HepG2 (cell line): ENCODE measurements around the gene EPHA1. TPM values are rescaled to one million over a fixed set of nuclear protein-coding genes. Genes with fewer than 3 reads are reported as not detected.

Experiments
- AFF4 ChIP-seq: sonication (generic); formaldehyde crosslinking; IDR thresholded peaks from 2 replicates; pipeline ENCODE4 v1.4.0; 2020; ENCODE audit warnings: missing genetic modification reagents
- ETS1 ChIP-seq: sonication (generic); formaldehyde crosslinking; IDR thresholded peaks from 2 replicates; pipeline ENCODE4 v1.4.0; 2020; ENCODE audit warnings: missing genetic modification reagents
- HDAC2 ChIP-seq: sonication (generic); formaldehyde crosslinking; IDR thresholded peaks from 2 replicates; pipeline ENCODE4 v1.4.0; 2020; ENCODE audit warnings: missing genetic modification reagents
- KLF16 ChIP-seq, 2 experiments: sonication (generic) in 1 of 2; formaldehyde crosslinking in 1 of 2; IDR thresholded peaks; 2 replicates each; pipeline versions ENCODE4 v1.6.1 to v1.8.0; 2016 to 2023; ENCODE audit warnings: missing genetic modification reagents in 2 of 2, missing compliant biosample characterization in 1 of 2
- RFX3 ChIP-seq: IDR thresholded peaks from 2 replicates; pipeline ENCODE4 v1.6.1; 2016; ENCODE audit warnings: missing biosample characterization, missing genetic modification reagents
- SOX13 ChIP-seq, 3 experiments: fragments of 450-650 bp in 1 of 3; sonication (generic) in 1 of 3; formaldehyde crosslinking in 1 of 3; IDR thresholded peaks in 2 of 3; conservative IDR thresholded peaks in 1 of 3; 2 replicates each; pipeline versions ENCODE4 v1.5.0 to v1.6.1; 2016 to 2020; ENCODE audit warnings: antibody characterized with exemption in 1 of 3, mild to moderate bottlenecking in 1 of 3, missing compliant biosample characterization in 1 of 3, missing genetic modification reagents in 1 of 3, moderate library complexity in 1 of 3
- SP5 ChIP-seq: IDR thresholded peaks from 2 replicates; pipeline ENCODE4 v1.6.1; 2016; ENCODE audit warnings: low read depth, borderline replicate concordance
- SRF ChIP-seq: IDR thresholded peaks from 2 replicates; pipeline ENCODE4 v1.6.1; 2011; ENCODE audit warnings: mild to moderate bottlenecking, low read depth, low read length, moderate library complexity
- THAP9 ChIP-seq: sonication (generic); formaldehyde crosslinking; IDR thresholded peaks from 2 replicates; pipeline ENCODE4; 2020; ENCODE audit warnings: missing genetic modification reagents, mild to moderate bottlenecking, borderline replicate concordance
- ZFP90 ChIP-seq: sonication (generic); formaldehyde crosslinking; IDR thresholded peaks from 2 replicates; pipeline ENCODE4 v1.8.0; 2022; ENCODE audit warnings: missing genetic modification reagents, mild to moderate bottlenecking, inconsistent platforms, borderline replicate concordance
- ZNF225 ChIP-seq: sonication (generic); formaldehyde crosslinking; IDR thresholded peaks from 2 replicates; pipeline ENCODE4 v1.4.0; 2020; ENCODE audit warnings: mild to moderate bottlenecking, missing genetic modification reagents
- ZNF296 ChIP-seq: sonication (generic); formaldehyde crosslinking; conservative IDR thresholded peaks from 2 replicates; pipeline ENCODE4 v1.5.0; 2020; ENCODE audit warnings: mild to moderate bottlenecking, missing genetic modification reagents
- ZNF496 ChIP-seq: sonication (generic); formaldehyde crosslinking; IDR thresholded peaks from 2 replicates; pipeline ENCODE4 v1.8.1; 2023; ENCODE audit warnings: mild to moderate bottlenecking, moderate library complexity, missing genetic modification reagents; ENCODE audit not compliant: insufficient replicate concordance
- ZNF501 ChIP-seq: sonication (generic); formaldehyde crosslinking; IDR thresholded peaks from 2 replicates; pipeline ENCODE4 v1.5.1; 2020; ENCODE audit warnings: mild to moderate bottlenecking, moderate library complexity, missing genetic modification reagents
- ZNF670 ChIP-seq: sonication (generic); formaldehyde crosslinking; IDR thresholded peaks from 2 replicates; pipeline ENCODE4 v1.8.0; 2022; ENCODE audit warnings: mild to moderate bottlenecking, missing genetic modification reagents, borderline replicate concordance
- ZNF746 ChIP-seq: sonication (generic); formaldehyde crosslinking; IDR thresholded peaks from 2 replicates; pipeline ENCODE4 v1.8.0; 2022; ENCODE audit warnings: mild to moderate bottlenecking, missing genetic modification reagents
- polyA plus RNA-seq, 8 experiments: library from polyadenylated mRNA; depleted of rRNA in 3 of 8; stranded (reverse) in 7 of 8; unstranded in 1 of 8; fragments of >200 nt; fragmentation: Illumina TruSeq in 4 of 8; extraction: Trizol in 4 of 8; gene quantifications; 2 replicates each; pipeline versions ENCODE4 v1.2.1 to v1.2.3, GENCODE V29; 2011 to 2016; ENCODE audit warnings: low read depth in 4 of 8, missing spikeins in 1 of 8, mixed read lengths in 1 of 8; ENCODE audit not compliant: insufficient read depth in 1 of 8
- total RNA-seq, 5 experiments: library from RNA; depleted of rRNA; stranded (reverse); fragments of >200 nt; fragmentation: Illumina TruSeq; extraction: Trizol; gene quantifications; 2 replicates each; pipeline ENCODE4 v1.2.3, GENCODE V29; 2016; ENCODE audit warnings: low read depth in 1 of 5
- TF ChIP-seq, protein P1 (sequence below): sonication (generic); formaldehyde crosslinking; IDR thresholded peaks from 2 replicates; pipeline ENCODE4 v1.5.1; 2020; ENCODE audit warnings: mild to moderate bottlenecking, moderate library complexity, missing genetic modification reagents

EPHA1 gene
- total and polyA plus RNA-seq, 2 of the 13 experiments (the other 11 are each of a cell fraction or from before 2014, with no cell fraction given): 4.6 to 17.1 TPM

GRCh38 chr7:143395187-143396149, 13.2 kb downstream of the EPHA1 start (continued):
- TF ChIP-seq THAP9 (CRISPR knock-in tag): no peak
- 0 out of 2 replicates have a peak, but pooled peaks have one; percentile 52 for TF ChIP-seq ETS1
- 0 out of 2 replicates have a peak, but pooled peaks have one; percentile 22 for TF ChIP-seq SP5 (CRISPR knock-in tag)
- no peak; the same call in 1 of the 2 replicates for TF ChIP-seq ZNF670 (CRISPR knock-in tag)
- peak; percentile 29; the same call in 1 of the 2 replicates for TF ChIP-seq ZNF501 (CRISPR knock-in tag)
- no peak for TF ChIP-seq ZNF496 (CRISPR knock-in tag)
- TF ChIP-seq ZNF296: peak; percentile 78; the same call in 1 of the 2 replicates
- TF ChIP-seq, protein P1, sequence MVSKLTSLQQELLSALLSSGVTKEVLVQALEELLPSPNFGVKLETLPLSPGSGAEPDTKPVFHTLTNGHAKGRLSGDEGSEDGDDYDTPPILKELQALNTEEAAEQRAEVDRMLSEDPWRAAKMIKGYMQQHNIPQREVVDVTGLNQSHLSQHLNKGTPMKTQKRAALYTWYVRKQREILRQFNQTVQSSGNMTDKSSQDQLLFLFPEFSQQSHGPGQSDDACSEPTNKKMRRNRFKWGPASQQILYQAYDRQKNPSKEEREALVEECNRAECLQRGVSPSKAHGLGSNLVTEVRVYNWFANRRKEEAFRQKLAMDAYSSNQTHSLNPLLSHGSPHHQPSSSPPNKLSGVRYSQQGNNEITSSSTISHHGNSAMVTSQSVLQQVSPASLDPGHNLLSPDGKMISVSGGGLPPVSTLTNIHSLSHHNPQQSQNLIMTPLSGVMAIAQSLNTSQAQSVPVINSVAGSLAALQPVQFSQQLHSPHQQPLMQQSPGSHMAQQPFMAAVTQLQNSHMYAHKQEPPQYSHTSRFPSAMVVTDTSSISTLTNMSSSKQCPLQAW (CRISPR knock-in tag): 0 out of 2 replicates have a peak, but pooled peaks have one; percentile 48
- TF ChIP-seq SRF: no peak
- no peak for TF ChIP-seq ZNF225 (CRISPR knock-in tag)
- TF ChIP-seq AFF4 (CRISPR knock-in tag): 0 out of 2 replicates have a peak, but pooled peaks have one; percentile 51
- TF ChIP-seq SOX13 (IDR thresholded peaks at IDR 0.05): peak; percentile 80; the same call in 1 of the 2 replicates
- peak in 1 of 2 experiments; percentile 97; a peak in 2 of 4 replicates for TF ChIP-seq SOX13 (CRISPR knock-in tag; conservative IDR thresholded peaks at IDR 0.05 in 1 of 2, IDR thresholded peaks at IDR 0.05 in 1 of 2)
- TF ChIP-seq RFX3: no peak
- TF ChIP-seq ZNF746 (CRISPR knock-in tag): no peak; the same call in 1 of the 2 replicates
- peak; percentile 91 for TF ChIP-seq HDAC2
- 0 out of 2 replicates have a peak, but pooled peaks have one; percentile 66 for TF ChIP-seq ZFP90 (CRISPR knock-in tag)
- TF ChIP-seq KLF16 (CRISPR knock-in tag; IDR thresholded peaks at IDR 0.05): 0 out of 4 replicates have a peak, but pooled peaks of 1 of the 2 experiments have one; percentile 26
